ENCODE results near the gene RPGR. TPM values are rescaled to one million over a fixed set of nuclear protein-coding genes. Genes with fewer than 3 reads are reported as not detected.

Gene RPGR
- polyA plus RNA-seq, 3 donors: 4.3 to 10.9 (median 5.1) TPM

DNA sequence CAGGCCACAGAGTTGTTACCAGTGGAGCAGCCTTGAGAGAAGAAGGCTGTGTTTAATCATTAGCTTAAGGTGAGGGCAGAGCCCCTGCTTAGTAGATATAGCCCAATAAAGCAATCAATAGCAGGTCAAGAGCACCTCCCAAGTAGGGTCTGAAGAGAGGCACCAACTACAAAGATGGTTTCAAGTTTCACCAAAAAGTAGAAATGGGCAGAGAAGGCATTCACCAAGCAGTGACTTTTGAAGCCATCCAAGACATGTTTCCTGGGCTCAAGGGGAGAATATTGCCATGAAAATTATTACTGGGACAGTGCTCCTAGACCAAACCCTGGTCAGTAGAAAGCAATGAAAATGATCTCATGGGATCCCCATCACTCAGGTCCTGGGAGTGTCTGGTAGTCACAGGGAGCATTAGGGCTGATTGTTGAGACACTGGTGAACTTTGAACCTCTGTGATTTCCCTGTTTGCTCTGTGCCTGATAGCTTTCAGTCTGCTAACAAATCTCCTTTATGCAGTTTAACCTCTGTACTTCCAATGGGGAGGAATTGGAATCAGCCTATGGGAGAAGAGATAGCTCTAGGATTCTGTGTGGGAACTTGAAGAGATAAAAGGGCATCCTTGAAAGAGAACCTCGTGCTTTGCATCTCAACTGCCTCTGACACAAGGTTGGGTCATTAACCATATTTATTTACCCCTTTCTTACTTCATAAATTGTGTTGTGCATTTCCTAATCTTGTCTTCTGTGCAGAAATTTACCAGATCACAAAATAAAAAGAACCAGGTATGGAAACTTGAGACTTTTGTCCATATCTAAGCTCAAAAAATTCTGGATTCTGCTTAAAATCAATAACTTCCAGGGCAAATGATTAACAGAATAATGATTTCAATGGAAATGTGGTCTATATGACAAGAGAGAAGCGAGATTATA, 15.8 kb upstream of the RPGR start:
- Histone ChIP-seq H3K4me2 (replicated peaks; ENCODE audit: extremely low read depth, low read length, poor library complexity, severe bottlenecking) (no peak overlapping the region), H3K27me3 (ENCODE audit: control insufficient read depth in 2 of 2, insufficient read depth in 2 of 2, low read length in 2 of 2) (no peaks in the 10 kb centered on the region), H3K27ac (ENCODE audit: low read depth in 1 of 2, low read length in 2 of 2) (no peak overlapping the region), H3K36me3 (replicated peaks in 1 of 2; ENCODE audit: control insufficient read depth in 1 of 2, insufficient read depth in 2 of 2, low read length in 2 of 2) (no peaks in the 10 kb centered on the region), H3K79me2 (ENCODE audit: insufficient read depth, low read length) (no peaks in the 10 kb centered on the region), H2AFZ (ENCODE audit: insufficient read depth, low read depth, low read length, poor library complexity, severe bottlenecking) (no peak overlapping the region), H3K9ac (ENCODE audit: insufficient read depth, low read length, poor library complexity, severe bottlenecking) (no peak overlapping the region), H4K20me1 (ENCODE audit: insufficient read depth, low read length) (no peaks in the 10 kb centered on the region), H3K9me3 (replicated peaks in 1 of 2; ENCODE audit: control insufficient read depth in 1 of 2, insufficient read depth in 1 of 2, low read length in 2 of 2) (no peaks in the 10 kb centered on the region), H3K4me1 (ENCODE audit: control insufficient read depth in 1 of 2, insufficient read depth in 2 of 2, low read length in 2 of 2) (peaks cover 14 to 20% of the 10 kb centered on the region in 2 donors), H3K4me3 (replicated peaks in 1 of 3; ENCODE audit: low read depth in 2 of 3, low read length in 3 of 3) (no peak overlapping the region)
- Mint-ChIP-seq H3K27ac (no peak overlapping the region), H3K36me3 (no peaks in the 10 kb centered on the region), H3K9me3 (peaks cover 0 to 3% (median 0%) of the 10 kb centered on the region in 7 donors), H3K27me3 (ENCODE audit: low read depth in 3 of 3) (peaks cover 0 to 6% (median 1%) of the 10 kb centered on the region in 3 donors), H3K4me3 (no peak overlapping the region), H3K4me1 (peaks cover 18% of the 10 kb centered on the region)
- DNase-seq: no peak
- WGBS (ENCODE audit: insufficient coverage): no CpG with 5 or more reads among the region's 2 CpGs
- TF ChIP-seq, protein P1, sequence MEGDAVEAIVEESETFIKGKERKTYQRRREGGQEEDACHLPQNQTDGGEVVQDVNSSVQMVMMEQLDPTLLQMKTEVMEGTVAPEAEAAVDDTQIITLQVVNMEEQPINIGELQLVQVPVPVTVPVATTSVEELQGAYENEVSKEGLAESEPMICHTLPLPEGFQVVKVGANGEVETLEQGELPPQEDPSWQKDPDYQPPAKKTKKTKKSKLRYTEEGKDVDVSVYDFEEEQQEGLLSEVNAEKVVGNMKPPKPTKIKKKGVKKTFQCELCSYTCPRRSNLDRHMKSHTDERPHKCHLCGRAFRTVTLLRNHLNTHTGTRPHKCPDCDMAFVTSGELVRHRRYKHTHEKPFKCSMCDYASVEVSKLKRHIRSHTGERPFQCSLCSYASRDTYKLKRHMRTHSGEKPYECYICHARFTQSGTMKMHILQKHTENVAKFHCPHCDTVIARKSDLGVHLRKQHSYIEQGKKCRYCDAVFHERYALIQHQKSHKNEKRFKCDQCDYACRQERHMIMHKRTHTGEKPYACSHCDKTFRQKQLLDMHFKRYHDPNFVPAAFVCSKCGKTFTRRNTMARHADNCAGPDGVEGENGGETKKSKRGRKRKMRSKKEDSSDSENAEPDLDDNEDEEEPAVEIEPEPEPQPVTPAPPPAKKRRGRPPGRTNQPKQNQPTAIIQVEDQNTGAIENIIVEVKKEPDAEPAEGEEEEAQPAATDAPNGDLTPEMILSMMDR (IDR thresholded peaks at IDR 0.05): no peak
- intact Hi-C loops (cut with micrococcal nuclease): no loop called here

DNA sequence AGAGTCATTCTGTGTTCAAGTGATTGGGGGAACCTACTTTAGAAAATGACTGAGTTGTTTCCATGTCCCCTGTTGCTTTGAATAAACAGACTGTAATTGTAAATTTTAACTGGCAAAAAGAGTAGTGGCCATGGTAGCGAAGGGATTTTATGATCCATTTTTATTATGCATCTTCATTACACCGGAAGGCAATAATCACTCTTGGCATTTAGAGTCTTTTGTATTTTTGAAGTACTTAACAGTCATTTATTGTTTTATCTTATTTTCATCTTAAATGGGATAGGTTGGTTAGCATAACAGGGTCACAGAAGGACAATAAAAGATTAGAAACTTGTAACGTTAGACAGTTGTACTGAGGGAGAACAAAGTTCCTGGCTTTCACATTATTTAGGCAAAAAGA, 14.1 kb upstream of the RPGR start:
- intact Hi-C loops (cut with micrococcal nuclease): no loop called here
- Histone ChIP-seq H4K20me1 (ENCODE audit: insufficient read depth, low read length) (no peaks in the 10 kb centered on the region), H2AFZ (ENCODE audit: insufficient read depth, low read depth, low read length, poor library complexity, severe bottlenecking) (no peak overlapping the region), H3K9me3 (replicated peaks in 1 of 2; ENCODE audit: control insufficient read depth in 1 of 2, insufficient read depth in 1 of 2, low read length in 2 of 2) (no peaks in the 10 kb centered on the region), H3K36me3 (replicated peaks in 1 of 2; ENCODE audit: control insufficient read depth in 1 of 2, insufficient read depth in 2 of 2, low read length in 2 of 2) (no peaks in the 10 kb centered on the region), H3K27me3 (ENCODE audit: control insufficient read depth in 2 of 2, insufficient read depth in 2 of 2, low read length in 2 of 2) (no peaks in the 10 kb centered on the region), H3K4me2 (replicated peaks; ENCODE audit: extremely low read depth, low read length, poor library complexity, severe bottlenecking) (no peak overlapping the region), H3K9ac (ENCODE audit: insufficient read depth, low read length, poor library complexity, severe bottlenecking) (no peak overlapping the region), H3K79me2 (ENCODE audit: insufficient read depth, low read length) (no peaks in the 10 kb centered on the region), H3K4me3 (replicated peaks in 1 of 3; ENCODE audit: low read depth in 2 of 3, low read length in 3 of 3) (no peak overlapping the region), H3K4me1 (ENCODE audit: control insufficient read depth in 1 of 2, insufficient read depth in 2 of 2, low read length in 2 of 2) (peaks cover 10 to 12% of the 10 kb centered on the region in 2 donors), H3K27ac (ENCODE audit: low read depth in 1 of 2, low read length in 2 of 2) (no peak overlapping the region)
- Mint-ChIP-seq H3K4me3 (no peak overlapping the region), H3K27ac (no peak overlapping the region), H3K27me3 (ENCODE audit: low read depth in 3 of 3) (peaks cover 0 to 6% (median 3%) of the 10 kb centered on the region in 3 donors), H3K4me1 (peaks cover 12% of the 10 kb centered on the region), H3K36me3 (no peaks in the 10 kb centered on the region), H3K9me3 (peaks cover 0 to 2% (median 0%) of the 10 kb centered on the region in 7 donors)
- DNase-seq: no peak
- TF ChIP-seq, protein P1 (IDR thresholded peaks at IDR 0.05): no peak
- no CpG with 5 or more reads among the region's 3 CpGs for WGBS (ENCODE audit: insufficient coverage)

Measured in CD14-positive monocyte (primary cell).